ENCODE data around the gene OR7D4.
"Not testable (repeated sequence)": the region's sequence is repeated elsewhere in the genome, so short reads cannot be mapped to it uniquely, and the experiment has no call there.

OR7D4 gene

DNA sequence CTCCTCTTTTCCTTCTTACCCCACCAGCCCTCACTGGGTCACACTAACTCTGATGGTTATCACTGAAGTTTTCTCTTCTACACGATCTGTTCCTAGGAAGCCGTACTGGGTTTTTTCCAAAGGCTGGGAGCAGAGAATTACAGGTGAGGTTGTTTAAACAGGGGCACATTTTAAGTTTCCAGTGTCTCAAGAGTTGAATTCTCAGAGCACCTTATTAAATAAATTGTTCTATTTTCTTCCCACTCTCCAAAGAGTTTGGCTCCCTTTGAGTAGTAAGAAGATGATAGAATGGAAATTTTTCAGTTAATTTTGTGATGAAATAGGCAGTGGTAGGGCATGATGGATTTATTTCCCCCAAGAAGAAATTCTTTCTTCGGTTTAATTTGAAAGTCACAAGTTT, at the start of gene OR7D4:
Gene OR7D4 (minus strand): TSS at position 101 of the 400 bp plus-strand sequence. CDS start 4,752 bp downstream, outside the sequence.
- DNase-seq: no peak

DNA sequence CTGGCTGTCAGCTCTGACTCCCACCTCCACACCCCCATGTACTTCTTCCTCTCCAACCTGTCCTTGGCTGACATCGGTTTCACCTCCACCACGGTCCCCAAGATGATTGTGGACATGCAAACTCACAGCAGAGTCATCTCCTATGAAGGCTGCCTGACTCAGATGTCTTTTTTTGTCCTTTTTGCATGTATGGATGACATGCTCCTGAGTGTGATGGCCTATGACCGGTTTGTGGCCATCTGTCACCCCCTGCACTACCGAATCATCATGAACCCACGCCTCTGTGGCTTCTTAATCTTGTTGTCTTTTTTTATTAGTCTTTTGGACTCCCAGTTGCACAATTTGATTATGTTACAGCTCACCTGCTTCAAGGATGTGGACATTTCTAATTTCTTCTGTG, 31.8 kb upstream of the OR7D4 start:
- DNase-seq: no peak

DNA sequence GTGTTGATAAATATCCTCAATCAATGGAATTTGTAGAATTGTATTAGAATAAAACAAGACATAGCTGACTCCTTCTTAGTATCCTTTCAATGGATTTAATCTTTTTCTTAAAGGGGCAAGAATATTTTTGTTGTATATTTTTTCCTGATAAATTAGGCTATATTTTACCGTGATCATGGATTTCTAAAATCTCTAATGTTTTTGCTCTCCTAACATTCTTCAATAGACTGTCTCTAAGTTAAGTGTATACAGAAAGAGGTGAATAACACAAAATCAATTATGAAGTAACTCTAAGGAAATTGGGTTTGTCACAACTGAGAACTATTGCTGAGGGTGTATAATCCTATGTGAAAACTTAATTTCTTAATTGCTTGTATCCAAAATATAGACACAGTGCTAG, 31.2 kb upstream of the OR7D4 start, which contains the start of gene OR7E24:
Gene OR7E24 (plus strand): TSS at position 301 of the 400 bp plus-strand sequence. CDS start 114 bp downstream, outside the sequence.
- no peak for DNase-seq

DNA sequence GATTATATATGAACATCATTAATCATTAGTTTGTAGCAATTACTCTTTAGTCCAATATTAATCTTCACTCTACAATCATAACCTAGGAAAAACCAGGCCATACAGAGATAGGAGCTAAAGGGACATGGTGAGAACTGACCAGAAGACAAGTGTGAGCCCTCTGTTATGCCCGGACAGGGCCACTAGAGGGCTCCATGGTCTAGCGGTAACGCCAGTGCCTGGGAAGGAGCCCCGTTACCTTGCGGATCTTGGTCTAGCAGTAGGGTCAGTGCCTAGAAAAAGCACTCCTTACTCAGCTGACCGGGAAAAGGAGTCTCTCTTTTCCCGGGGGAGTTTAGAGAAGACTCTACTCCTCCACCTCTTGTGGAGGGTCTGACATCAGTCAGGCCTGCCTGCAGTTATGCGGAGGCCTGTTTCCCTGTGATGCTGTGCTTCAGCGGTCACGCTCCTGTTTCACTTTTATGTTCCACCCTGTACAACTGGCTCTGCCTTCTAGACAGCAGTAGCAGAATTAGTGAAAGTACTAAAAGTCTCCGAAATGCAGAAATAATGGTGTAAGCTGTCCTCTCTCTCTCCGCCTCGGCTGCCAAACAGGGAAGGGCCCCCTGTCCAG, 13.8 kb downstream of the OR7D4 start:
- peak; percentile 51 for DNase-seq

DNA sequence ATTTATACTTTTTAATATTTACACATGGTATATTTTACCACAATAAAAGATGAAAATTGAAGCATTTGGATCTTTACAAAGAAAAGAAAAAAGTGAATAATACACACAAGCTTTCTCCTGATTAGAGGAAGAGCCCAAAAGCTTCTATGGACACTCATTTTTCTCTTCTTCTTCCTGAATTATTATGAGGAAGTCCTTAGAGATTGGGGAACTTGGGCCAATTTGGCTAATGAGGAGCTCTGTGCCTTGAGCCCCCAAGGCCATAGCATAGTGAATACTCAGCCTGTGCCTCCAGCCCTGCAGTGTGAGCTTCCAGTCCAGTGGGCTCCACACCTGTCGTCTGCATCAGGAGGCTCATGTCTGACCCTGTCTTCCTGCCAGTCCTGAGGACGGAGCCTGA, 21.3 kb downstream of the OR7D4 start:
- DNase-seq: not testable (repeated sequence)

DNA sequence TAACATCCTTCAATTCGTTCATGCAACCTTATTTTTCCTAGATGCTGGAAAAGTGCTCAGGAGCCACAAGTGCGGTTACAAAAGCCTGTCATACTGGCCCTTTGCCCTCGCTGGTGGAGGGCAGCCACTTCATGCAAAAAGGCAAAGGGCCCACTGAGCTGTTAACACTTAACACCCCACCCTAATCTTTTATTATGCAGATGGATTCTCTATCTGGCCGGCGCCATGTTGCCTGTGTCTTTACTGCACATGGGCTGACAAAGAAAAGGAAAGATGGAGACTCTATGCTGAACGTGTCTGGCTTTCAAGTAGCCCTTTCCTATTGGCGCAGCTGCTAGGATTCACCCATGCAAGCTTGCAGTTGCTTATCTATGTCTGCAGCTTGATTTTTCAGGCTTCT, 29.9 kb downstream of the OR7D4 start:
- DNase-seq: no peak

DNA sequence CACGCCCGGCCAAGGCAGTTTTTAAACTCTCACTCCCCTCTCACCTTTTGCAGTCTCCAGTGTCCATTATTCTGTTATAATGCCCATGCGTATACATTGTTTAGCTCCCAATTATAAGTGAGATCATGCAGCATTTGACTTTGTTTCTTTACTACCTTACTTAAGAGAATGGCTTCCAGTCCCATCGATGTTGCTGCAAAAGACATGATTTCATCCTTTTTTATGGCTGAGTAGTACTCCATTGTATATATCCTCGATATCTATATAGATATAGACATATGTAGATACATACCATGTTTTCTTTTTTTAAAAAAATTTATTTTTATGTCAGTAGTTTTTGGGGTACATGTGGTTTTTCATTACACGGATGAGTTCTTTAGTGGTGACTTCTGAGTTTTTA, 32.2 kb downstream of the OR7D4 start:
- DNase-seq: no peak

DNA sequence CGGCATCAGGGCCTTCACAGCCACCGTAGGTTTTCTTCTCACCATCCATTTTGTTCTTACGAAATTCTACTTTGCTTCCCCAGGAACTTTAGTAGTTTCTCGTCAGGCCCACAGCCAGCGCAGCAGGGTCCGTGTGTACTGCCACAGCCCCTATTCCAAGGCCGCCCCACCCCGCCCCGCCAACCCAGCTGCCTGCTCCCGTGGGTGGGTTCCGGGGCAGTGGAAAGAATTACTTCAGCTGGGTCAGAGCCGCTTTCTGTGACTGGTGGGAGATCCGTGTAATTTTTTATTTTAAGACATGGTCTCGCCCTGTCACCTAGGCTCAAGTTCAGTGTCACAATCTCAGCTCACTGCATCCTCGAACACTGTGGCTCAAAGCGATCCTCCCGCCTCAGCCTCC, 36.4 kb downstream of the OR7D4 start:
- no peak for DNase-seq

DNA sequence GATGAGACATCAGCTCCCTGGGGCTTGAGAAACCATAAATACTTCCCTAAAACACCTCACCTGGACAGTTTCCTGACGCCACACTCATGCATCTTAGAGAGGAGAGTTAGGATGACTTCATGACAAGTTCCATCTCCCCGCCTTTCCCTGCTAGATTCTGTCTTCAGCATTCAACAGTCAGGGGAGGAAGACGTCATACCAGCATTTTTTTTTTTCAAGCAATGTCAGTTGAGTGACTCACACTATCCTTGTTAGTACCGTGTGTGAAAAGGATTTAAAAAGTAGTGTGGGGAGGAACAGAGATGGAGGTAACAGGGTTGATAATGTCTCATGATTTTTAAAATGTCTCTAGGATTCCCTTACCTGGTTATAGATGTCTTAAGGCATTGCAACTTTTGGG, 40.5 kb downstream of the OR7D4 start, which contains the start of gene OR7D2:
Gene OR7D2 (plus strand): TSS at position 79 of the 400 bp plus-strand sequence. CDS start 6,803 bp downstream, outside the sequence.
- no peak for DNase-seq

DNA sequence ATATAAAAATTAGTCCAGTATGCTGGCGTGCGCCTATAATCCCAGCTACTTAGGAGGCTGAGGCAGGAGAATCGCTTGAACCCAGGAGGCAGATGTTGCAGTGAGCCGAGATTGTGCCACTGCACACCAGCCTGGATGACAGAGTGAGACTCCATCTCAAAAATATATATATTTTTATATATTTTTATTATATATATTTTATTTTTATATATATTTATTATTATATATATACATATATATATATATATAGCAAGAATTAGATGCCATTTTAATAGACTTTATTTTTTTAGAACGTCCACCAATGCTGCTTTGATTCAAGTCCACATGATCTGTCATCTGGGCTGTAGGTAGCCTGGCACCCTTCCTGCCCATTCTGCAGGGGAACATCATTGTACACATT, 44.1 kb downstream of the OR7D4 start:
- DNase-seq: no peak

DNA sequence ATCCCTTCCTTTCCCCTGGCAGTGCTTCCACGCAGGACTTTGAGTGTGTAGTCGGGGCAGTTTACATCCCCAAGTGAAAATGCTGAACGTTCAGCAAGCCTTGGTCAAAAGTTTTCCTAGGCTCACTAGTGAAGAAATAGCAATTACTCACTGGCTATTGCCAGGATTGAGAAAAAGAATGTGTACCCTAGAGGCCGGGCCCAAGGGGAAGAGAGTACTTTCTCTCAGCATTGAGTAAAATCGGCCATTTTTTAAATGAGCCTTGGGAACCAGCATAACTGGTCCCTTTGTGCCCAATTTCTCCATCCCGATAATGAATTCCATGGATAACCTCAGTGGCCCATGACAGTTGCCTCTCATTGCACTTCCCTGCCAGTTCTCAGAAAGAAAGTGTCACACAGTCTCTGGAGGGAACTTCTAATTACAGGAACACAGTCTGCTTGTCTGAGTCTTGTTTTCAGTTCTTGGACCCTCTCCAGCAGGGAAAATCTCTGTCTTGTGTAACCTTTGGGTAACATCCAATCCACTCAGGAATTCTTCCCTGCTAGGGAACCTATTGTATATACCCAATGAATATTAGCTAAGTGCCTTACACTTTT, 47.9 kb downstream of the OR7D4 start:
- no peak for DNase-seq

DNA sequence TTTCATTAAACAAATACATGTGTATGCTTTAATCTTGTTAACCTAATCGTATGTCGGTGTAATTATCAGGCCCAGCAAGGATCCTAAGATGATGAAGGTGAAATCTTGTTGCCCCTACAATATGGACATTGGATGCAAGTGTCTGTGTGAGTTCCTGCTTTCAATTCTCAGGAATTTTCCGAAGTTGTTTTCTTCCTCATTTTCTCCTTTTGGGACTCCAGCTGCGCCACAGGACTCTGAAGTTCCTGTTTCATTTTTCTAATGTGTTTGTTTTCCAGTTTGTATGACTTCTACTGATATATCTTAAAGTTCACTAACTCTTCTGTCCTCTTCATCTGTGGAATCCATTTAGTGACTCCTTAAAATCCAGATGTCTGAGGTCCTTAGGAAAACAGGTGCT, 52.5 kb downstream of the OR7D4 start:
- DNase-seq: no peak

DNA sequence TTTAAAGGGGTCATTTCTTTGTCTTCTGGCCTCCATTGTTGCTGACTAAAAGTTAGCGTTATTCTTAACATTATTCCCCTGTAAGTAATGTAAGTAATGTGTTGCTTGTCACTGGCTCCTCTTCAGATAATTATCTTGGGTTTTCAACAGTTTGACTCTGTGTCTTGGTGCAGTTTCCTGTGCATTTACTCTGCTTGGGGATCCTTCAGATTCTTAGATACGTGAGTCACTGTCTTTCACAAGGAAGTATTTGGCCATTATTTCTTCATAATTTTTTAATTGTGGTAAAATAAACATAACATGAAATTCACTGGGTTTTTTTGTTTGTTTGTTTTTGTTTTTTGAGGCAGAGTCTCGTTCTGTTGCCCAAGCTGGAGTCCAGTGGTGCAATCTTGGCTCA, 54.1 kb downstream of the OR7D4 start:
- DNase-seq: no peak

DNA sequence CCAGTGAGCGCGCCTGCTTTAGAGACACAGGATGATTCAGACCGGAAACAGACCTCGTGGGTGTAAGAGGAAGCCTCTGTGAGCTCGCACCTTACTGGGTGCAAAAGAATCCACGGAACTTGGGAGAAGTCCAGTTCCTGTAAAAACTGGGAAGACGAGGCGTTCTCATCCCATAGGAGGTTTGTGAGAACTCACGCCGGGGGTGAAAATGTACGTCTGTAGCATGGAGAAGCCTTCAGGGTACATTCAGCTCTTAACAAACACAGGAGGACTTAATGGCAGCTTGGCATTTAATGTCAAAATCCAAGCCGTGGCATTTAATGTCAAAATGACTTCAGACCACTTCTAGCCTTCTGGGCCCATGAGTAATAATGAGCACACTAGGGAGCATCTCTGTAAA, 58.0 kb downstream of the OR7D4 start:
- DNase-seq: no peak

All from fibroblast of skin of right quadriceps (primary cell).